CD4-positive, alpha-beta T cell treated with Interleukin-1 beta for 1 hour (primary cell): ENCODE measurements around the gene CAMSAP2.

Experiments
- DNase-seq, 2 donors: peaks; one replicate each; pipeline ENCODE4 v3.0.0-alpha.2; 2020 to 2022

The CAMSAP2 gene

DNA sequence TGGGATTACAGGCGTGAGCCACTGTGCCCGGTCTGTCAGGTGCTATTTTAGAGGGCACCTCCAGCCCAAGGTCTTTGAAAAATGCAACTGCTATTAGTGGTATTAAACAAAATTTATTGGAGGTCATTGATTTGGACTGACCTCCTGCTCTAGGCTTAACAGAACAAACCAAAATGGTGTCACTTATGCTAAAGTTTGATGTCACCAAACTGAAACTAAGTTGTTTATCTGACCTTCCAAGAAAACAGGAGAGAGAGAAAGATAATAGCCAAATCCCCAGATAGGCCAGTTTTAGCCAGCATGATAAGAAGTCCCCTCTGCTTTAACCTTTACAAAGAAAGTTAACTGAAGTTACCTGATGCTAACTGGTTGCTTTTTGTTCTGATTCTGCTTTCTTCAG lies 147.9 kb downstream of the CAMSAP2 start:
- no peak for DNase-seq

DNA sequence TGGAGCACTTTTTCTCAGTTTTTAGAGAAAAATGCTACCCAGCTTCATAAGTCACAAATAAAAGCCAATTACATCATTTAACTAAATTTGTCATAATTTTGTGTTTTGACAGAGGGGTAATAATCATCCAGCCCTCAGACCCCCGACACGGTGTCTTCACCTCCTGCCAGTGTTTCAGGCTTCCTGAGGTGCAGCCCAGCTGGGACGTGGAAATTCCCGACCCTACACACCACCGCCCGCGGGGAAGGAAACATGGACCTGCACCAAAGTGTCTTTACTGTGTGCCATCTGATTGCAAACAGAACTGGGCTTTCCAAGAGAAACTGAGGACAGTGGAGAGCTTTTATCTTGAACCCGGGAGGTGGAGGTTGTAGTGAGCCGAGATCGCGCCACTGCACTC lies 148.3 kb downstream of the CAMSAP2 start:
- DNase-seq, result no peak

DNA sequence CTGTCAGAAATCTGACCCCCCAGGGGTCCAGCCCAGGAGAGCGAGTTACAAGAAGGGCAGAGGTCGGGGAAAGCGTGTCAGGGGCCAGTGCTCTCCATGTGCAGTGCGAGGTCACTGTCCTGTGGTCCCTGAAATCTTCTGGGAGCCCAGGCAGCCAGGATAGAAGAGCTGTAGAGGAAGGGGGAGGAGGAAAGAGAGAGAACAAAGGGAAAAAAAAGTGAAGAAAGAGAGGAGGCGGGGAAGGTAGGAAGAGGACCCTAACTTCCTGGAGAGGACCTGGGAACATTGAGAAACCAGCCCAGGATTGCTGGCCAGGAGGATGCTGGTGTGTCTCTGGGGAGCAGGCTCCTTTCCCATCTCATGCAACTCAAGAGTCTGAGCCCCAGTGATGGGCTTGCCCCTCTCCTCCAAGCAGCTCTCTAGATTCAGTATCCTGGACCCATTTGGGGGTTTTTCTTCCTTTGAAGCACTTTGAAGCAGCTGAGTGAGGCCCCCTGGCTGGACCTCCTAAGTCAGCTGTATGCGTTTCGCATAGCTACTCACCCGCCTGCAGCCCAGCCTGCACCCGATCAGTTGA lies 149.2 kb downstream of the CAMSAP2 start:
- no peak for DNase-seq

DNA sequence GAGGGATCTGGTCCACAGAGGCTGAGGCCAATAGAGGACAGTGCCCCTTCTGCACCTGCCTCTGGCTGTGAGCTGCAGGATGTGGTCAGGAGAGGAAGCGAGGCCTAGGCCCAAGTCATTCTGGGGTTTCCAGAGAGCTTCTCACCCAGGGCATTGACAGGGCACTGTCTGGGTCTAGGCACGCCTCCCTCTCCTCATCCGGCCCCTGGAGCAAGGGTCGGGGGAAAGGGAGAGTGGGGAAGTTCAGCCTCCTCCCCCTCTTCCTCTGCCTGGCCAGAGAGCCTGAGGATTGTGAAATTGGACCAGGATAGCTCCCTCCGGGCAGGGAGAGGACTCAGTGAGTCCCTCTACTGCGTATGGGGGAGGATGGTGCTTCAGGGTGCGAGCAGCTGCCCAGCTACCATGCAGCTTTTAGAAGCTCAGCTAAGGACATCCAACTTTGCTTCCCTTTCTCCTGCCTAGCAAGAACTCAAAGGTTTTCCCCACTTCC lies 149.7 kb downstream of the CAMSAP2 start:
- DNase-seq, result peak; percentile 77 to 81

DNA sequence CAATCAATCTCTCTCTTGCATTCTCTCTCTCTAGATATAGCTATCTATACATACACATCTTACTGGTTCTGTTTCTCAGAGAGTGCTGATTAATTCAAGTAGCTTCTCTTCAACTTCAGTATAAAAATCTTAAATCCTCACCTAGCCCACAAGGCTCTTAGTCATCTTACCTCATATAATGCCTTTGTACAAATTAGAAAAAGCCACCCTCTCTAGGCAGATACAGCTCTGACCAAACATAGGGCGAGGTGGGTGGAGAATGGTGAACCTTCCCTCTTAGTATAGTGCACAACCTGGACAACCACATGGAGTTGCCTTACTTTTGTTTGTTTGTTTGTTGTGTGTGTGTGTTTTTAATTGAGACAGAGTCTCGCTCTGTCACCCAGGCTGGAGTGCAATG lies 150.9 kb downstream of the CAMSAP2 start:
- DNase-seq, result no peak

DNA sequence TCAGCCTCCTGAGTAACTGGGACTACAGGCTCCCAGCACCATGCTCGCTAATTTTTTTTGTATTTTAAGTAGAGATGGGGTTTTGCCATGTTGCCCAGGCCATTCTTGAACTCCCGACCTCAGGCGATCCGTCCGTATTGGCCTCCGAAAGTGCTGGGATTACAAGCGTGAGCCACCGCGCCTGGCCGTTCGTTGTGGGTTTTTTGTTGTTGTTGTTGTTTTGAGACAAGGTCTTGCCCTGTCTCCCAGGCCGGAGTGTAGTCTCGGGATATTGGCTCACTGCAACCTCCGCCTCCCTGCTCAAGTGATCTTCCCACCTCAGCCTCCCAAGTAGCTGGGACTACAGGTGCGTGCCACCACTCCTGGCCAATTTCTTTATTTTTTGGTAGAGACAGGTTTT lies 151.3 kb downstream of the CAMSAP2 start:
- DNase-seq, result no peak

DNA sequence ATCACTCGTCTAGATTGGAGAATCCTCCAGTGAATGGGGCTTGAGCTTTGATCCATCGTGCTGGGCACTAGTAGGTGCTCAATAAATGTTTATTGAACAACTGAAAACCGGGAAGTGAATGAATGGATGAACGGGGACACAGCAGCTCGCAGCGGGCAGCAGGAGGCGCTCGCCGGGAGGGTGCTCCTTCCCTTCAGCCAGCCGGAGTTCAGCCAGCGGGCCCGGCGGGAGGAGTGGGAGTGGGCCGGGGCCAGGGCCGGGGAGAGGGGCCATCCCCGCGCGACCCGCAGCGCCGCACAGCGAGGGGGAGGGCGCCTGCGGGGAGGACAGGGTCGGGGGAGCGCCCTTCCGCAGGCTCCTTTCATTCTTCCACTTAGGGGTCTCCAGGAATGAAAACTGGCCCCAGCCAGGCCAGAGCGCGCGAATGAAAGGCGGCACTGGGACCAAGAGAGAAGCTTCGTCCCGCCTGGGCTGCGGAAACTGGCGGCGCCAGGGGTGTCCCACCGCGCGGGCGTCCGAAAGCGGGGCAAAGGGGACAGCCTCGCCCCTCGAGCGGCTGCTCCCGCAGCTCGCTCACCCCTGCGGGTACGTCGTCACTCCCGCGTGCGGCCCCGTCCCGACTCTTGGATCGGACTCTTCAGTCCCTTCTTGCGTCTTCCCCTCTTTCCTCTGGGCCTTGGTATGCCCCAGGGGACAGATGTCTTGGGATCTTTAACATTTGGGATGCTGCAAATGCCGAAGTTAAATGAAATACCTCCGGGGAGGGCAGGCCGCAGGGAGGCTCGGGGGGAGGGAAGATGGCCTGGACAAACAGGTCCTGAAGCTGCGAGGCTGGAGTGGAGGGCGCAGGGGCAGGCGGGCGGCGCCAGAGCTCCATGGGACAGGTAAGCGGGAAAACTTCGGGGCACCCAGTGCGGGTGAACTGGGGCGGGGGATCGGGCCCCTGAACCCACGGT lies 152.4 kb downstream of the CAMSAP2 start:
- DNase-seq, result no peak

DNA sequence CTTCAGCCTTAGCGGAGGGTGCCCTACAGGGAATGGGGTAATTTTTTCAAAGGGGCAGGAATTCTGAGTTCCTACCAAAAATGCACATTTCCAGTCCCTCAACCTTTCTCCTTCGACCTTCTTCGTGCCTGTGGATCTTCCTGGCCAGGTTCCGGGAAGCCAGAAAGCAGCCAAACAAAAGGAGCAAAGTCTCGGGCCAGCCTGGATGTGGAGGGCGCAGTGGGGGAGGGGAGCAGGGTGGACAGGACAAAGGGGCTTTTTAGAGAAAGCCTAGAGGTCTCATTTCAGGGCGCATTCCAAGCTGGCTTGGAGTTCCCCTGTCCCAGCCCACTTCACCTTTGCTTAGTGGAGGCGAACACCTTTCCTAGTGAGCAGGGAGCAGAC lies 153.1 kb downstream of the CAMSAP2 start:
- DNase-seq, result no peak

DNA sequence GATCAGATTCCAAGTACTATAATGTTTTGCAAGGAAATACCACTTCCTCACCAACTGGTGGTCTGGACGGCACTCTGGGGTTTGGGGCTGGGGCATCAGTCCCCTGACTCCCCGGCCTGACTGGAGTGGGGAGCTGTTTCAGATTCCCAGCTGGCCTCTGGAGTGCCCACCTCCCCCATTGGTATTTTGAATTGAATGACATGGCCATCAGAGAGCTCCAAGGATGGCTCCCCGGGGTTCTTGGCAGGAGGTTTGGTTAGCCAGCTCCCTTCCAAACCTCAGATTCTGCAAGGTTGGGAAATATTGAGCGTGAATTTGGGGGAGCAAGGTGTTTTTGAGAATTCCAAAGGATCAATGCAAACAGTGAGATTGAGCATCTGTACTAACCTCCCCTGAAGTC lies 153.9 kb downstream of the CAMSAP2 start:
- DNase-seq, result no peak

DNA sequence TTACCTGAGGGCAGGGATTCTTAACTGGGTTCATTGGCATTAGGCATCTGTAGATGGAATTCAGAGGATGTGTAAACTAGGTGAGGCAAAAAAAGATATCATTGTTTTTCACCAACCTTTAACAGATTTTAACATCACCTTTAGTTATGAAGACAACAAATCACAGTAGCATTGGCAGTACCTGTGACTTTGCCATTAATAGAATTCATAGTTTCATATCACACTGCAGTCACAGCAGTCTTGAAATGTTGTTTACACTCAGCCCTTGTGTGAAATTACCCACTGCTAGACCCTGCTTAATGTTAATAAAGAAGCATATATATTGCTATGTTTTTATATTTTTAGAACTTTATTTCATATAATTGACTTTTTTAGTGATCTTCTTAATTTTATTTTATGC lies 154.3 kb downstream of the CAMSAP2 start:
- DNase-seq, result no peak

DNA sequence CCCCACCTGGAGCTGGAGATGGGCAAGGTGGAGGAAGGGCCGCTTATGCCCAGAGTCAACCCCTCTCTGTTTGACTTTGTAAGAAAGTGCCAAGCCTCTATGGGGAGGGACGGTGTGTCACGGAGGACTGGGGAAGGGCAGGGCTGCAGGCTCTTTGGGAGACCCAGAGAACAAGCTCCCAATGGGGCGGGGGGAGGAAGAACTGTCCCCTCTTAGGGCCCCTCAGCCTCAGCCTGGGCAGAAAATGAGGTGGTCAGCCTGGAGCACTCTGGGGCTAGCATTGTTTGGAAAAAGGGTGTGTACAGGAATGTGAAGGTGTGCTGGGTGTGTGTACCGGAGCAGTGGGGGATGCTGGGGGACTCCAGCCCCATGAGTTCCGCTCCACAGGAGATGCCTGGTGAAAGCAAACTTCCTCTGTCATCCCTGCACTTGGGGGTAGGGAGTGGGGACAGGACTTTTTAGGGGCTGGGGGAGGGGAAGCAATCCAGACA lies 154.8 kb downstream of the CAMSAP2 start:
- DNase-seq, result no peak

DNA sequence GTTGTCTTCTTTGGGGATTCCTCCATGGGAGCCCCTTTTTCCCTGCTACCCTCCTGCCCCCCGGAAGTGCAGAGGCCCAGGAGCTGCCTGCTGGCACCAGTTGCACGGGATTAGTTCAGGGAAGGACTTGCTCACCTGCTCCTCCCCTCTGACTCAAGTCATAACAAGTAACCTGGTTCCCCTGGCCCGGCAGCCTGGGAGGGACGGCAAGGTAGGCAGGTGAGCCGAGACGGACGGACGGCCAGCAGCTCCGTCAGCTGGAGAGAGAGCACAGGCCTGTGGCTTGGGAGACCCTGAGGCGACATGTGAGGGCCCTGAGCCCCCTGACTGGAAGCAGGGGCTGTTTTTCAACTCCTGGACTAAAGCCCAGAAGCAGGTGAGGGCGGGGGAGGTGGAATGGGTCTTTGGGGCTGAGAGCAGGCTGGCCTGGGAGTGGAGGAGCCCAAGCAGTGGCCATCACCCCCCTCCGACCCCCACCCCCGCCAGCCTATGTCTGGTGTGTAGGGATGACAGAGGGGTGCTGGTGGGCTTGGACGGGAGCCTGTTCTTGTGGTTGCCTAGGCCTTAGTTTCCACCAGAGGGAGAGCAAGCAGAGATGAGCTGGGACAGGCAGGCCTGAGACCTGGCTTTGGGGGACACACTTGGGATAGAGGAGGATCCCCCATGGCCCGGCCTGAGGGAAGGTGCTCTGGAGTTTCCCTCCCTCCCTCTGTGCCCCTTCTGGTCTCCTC lies 156.2 kb downstream of the CAMSAP2 start, which contains the start of gene INAVA:
Gene INAVA (plus strand): TSS at position 189 of the 731 bp plus-strand sequence. CDS start 3,501 bp downstream, outside the sequence.
- no peak for DNase-seq

DNA sequence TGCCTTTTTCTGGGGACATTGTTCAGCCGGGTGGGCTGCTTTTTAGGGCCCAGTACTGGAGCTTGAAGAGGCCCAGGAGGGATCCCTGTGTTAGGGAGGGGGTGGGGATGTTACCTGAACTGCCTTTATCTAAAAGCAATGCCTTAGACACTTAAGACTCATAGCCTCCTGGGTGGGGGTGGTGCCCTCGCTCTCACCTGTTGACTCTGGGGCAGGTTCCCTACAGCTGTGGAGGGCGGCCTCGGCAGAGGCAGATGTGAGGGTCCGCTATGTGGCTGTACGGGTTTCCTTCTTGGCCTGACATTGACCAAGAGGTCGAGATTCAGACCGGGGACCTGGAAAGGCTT lies 156.7 kb downstream of the CAMSAP2 start:
- no peak for DNase-seq

DNA sequence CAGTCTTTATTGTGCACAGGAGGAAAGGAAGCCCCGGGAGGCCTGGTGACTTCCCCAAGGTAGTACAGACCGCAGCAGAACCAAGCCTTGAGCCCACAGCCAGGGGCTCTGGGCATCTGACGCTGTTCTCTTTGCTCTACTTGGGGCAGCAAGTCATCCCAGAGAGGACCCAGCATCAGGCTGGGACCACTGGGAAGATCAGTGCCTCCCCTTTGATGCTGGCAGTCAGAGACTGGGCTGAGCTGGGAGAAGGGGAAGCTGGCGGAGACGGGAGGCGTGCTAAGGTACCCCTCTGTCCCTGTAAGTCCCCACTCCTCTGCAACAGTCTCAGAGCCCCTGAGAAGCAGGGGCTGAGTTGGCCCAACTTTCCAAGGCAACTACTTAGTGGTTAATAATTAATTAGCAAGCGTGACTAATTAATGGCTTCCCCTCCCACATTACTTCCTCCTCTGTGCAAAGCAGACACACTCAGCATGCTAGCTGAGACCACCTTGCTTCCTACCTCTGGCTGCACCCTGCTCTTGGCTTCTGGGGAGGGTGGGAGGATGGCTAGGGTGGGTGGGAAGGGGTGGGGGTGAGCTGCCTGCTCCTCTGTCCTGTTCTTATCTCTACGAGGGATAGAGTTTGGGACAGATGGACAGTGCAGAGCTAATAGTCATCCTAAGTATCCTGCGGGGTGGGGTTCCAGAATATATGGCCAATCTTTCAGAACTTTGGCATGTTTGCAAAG lies 157.3 kb downstream of the CAMSAP2 start:
- no peak for DNase-seq

DNA sequence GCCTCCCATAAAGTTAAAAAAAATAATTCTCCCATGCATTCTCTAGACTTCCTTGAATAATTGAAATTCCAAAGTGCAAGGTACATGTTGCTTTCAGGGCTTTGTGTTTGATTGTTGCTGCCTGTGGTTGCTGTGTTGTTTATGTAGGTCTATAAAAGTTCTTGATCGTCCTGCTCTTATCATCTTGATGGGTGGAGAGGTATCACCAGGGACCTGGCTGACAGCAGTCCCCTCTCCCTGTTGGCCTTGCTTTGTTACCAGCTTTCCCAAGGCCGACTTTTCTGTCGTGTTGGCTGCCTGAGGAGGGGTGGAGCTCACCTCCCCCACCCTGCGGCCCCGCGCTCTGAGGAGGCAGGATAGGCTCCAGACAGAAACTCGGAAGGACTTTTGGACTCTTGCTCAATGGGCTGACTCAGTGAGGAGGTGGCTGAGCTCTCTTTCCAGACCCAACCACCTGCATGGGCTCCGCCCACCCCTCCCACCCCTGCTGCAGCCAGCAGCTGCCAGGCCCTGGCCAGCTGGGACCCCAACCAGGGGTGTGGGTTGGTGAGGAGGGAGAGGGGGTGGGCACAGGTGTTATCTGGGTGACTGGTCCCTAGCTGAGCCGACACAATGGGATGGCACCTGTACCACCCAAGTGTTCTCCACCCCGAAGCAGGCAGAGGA lies 158.0 kb downstream of the CAMSAP2 start:
- no peak for DNase-seq

DNA sequence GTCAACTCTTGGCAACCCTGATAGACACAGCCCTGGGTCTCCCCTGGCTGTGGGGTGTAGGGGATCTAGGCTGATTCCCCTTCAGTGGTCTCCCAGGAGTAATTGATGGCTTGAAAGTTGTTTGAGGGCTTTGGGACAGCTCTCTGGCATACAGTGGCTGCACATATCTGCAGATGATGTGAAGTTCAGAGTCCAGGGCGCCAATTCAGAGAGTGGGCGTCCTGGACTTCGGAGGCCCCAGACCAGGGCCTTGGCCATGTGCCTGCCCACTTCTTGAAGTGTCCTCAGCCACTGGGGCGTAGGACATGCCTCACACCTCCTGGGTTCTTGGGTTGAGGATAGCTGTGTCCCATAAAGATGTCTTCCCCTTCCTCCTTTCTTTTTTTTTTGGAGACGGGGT lies 158.6 kb downstream of the CAMSAP2 start:
- DNase-seq, result no peak

DNA sequence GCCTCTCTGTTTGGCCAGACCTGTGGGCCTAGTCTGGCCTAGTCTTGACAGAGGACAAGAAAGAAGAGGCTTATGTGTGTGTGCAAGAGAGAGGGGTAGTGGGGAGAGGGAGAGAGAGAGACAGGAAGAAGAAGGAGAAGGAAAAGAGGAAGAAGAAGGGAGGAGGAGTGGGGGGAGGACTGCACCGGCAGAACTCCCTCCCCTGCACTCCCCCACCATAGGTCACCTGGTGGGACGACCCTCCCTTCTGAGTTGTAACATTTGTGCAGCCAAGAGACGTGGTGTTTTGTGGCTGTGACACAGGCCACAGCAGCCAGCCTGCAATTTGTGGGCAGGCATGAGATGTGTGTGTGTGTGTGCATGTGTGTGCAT lies 160.3 kb downstream of the CAMSAP2 start:
- DNase-seq, result no peak

DNA sequence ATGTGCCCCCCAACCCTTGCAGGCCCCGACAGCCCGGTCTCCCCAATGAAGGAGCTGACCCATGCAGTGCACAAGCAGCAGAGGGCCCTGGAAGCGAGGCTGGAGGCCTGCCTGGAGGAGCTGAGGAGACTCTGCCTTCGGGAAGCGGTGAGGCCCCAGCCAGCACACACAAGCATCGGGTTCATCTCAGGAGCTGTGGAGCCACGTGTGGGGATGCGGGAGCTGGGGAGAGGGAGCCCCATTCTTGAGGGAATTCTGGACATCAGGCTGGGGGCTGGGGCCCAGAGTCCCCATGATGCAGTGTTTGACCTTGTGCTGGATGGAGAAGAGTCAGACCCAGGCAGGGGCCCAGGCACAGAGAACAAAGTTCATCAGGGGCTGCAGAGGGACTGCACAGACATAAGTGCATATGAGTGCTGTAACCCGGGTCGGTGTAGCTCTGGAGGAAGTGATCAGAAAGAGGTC lies 160.8 kb downstream of the CAMSAP2 start:
- DNase-seq, result no peak

DNA sequence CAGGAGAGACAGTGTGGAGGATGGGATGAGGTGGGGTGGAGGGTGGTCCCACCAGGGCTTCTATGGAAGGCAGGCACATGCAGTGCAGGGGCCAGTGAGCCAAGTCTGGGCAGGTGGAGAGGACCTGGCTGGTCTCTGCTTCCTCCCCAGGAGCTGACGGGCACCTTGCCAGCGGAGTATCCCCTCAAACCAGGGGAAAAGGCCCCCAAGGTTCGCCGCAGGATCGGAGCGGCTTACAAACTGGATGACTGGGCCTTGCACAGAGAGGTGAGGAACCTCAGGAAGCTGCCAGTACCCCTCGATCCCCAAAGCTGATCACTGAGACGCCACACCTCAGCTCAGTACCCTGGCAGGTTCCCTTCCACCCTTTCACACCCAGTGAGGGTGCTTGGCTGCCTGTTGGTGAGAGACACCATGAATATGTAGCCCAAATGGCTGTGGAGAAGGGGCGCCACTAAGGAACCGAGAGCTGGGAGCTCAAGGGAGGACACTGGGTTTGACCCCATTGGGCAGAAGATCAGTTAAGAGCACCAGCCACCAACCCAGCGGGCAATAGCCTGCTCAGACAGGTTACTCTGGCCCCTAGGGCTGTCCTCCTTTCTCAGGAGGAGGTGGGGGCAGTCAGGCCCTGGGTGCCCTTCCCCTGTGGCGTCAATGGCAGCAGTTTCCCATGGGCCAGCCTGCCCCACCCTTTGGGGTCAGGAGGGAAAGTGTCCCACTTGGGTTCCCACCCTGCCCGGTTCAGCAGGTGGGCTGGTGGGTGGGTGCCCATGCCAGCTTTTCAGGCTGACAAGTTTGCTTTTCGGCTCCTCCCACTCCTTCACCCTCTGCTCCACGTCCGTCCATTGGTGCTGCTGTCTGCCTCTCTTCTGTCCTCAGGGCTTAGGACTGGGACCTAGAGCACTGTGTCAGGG lies 161.5 kb downstream of the CAMSAP2 start:
- no peak for DNase-seq

DNA sequence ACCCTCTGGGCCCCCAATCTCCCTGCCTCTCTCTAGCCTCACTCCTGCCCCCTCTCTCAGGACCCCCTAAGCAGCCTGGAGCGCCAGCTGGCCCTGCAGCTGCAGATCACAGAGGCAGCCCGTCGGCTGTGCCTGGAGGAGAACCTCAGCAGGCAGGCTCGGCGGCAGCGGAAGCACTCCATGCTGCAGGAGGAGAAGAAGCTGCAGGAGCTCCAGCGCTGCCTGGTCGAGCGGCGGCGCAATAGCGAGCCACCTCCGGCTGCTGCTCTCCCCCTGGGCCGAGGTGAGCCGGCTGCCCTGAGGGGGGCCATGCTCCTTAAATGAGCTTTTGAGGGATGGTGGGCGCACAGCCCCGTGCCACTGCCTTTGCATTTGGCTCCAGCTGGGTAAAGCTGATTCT lies 162.2 kb downstream of the CAMSAP2 start:
- no peak for DNase-seq

DNA sequence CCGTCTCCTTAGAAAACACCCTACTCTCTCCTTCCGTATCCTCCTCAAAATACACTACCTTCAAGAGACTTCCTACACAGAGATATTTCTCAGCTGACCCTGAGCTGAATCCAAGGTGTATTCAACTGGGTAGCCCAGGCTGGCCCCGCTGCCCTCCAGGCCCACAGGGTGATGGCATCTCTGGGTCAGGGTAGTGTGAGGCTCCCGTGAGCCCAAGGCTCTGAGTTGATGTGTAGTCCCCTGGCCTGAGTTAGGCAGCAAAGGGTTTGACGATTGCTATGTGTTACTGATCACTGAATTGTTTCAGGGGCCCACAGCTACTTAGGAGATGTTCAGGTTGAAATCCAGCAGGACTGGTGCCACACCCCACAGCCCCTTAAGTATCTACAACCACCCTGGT lies 162.7 kb downstream of the CAMSAP2 start:
- no peak for DNase-seq
